Measurements from ENCODE around the gene MYOG. TPM values are rescaled to one million over a fixed set of nuclear protein-coding genes. Genes with fewer than 3 reads are reported as not detected.

The MYOG gene
- not detected in 2 replicates for total RNA-seq (2016; rRNA removed; fragmentation: Illumina TruSeq; extraction: Trizol)
- not detected in 2 replicates for total RNA-seq (2016; cell fraction: cytosol; rRNA removed; fragmentation: Illumina TruSeq; extraction: Trizol; ENCODE audit: low read depth)
- total RNA-seq (2016; cell fraction: insoluble cytoplasmic fraction; rRNA removed; fragmentation: Illumina TruSeq; extraction: Trizol): not detected in 2 replicates
- not detected in 2 replicates for total RNA-seq (2016; cell fraction: membrane; rRNA removed; fragmentation: Illumina TruSeq; extraction: Trizol)
- total RNA-seq (2016; cell fraction: nucleus; rRNA removed; fragmentation: Illumina TruSeq; extraction: Trizol): not detected in 2 replicates
- not detected in 2 replicates for polyA plus RNA-seq (2011; rRNA removed)
- polyA plus RNA-seq (2011; cell fraction: cytosol; rRNA removed): not detected in 2 replicates
- not detected in 2 replicates for polyA plus RNA-seq (2011; cell fraction: nucleus; rRNA removed)
- not detected in 2 replicates for polyA plus RNA-seq (2012)
- polyA plus RNA-seq (2016; cell fraction: cytosol; fragmentation: Illumina TruSeq; extraction: Trizol; ENCODE audit: low read depth): not detected in 2 replicates
- not detected in 2 replicates for polyA plus RNA-seq (2016; cell fraction: insoluble cytoplasmic fraction; fragmentation: Illumina TruSeq; extraction: Trizol; ENCODE audit: low read depth)
- polyA plus RNA-seq (2016; cell fraction: membrane; fragmentation: Illumina TruSeq; extraction: Trizol; ENCODE audit: low read depth): not detected in 2 replicates
- polyA plus RNA-seq (2016; cell fraction: nucleus; fragmentation: Illumina TruSeq; extraction: Trizol; ENCODE audit: insufficient read depth, low read depth): not detected in 2 replicates
- polyA minus RNA-seq (2011; rRNA and poly(A)+ RNA removed; ENCODE audit: low replicate concordance): not detected in 2 replicates
- polyA minus RNA-seq (2011; cell fraction: cytosol; rRNA and poly(A)+ RNA removed): not detected in 2 replicates
- not detected in 2 replicates for polyA minus RNA-seq (2011; cell fraction: nucleus; rRNA and poly(A)+ RNA removed)
- not detected for Bru-seq, nascent RNA
- BruChase-seq, experiment 1, labeled RNA remaining after a 6-hour chase: not detected
- not detected for BruChase-seq, experiment 2, labeled RNA remaining after a 2-hour chase
- long read RNA-seq, experiment 1: 0 reads
- long read RNA-seq, experiment 2: 0 reads

DNA sequence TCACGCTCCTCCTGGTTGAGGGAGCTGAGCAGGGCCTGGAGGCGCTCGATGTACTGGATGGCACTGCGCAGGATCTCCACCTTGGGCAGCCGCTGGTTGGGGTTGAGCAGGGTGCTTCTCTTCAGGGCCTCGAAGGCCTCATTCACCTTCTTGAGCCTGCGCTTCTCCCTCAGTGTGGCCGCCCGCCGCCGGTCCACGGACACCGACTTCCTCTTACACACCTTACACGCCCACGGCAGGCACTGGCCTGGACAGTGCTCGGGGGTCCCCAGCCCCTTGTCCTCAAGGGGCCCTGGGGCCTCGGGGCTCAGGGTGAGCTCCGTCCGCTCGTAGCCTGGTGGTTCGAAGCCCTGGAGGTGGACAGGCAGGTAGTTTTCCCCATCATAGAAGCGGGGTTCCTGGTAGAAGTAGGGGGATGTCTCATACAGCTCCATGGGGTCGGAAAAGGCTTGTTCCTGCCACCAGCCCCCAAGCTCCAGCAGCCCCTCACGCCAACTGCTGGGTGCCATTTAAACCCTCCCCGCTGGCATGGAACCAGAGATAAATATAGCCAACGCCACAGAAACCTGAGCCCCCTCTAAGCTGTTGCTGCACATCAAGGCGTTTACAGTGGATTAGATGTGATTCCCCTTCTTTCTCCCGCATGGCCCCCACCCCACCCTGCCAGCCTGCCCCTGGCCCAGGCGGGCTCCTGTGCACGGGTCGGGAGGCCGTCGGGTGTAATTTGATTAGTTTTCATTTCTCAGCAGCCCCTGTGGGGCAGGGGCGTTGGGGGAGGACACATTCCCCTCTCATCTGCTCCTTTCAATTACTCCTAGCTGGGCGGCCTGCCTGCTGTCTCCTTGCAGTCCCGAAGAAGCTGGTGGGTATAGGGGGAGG lies at the start of gene MYOG:
Gene MYOG (minus strand): TSS at position 485 of the 879 bp plus-strand sequence. CDS start 51 bp downstream, at position 434.
- TF ChIP-seq, protein P1, sequence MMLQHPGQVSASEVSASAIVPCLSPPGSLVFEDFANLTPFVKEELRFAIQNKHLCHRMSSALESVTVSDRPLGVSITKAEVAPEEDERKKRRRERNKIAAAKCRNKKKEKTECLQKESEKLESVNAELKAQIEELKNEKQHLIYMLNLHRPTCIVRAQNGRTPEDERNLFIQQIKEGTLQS (CRISPR knock-in tag; IDR thresholded peaks at IDR 0.05): no peak
- TF ChIP-seq MIER3 (CRISPR knock-in tag; IDR thresholded peaks at IDR 0.05; ENCODE audit: borderline replicate concordance) (no peak), ZFYVE20 (CRISPR knock-in tag; IDR thresholded peaks at IDR 0.05; ENCODE audit: borderline replicate concordance, low read depth) (no peak), WIZ (CRISPR knock-in tag; IDR thresholded peaks at IDR 0.05) (no peak), NFKBIZ (CRISPR knock-in tag; IDR thresholded peaks at IDR 0.05) (no peak)
- TF ChIP-seq, protein P2, sequence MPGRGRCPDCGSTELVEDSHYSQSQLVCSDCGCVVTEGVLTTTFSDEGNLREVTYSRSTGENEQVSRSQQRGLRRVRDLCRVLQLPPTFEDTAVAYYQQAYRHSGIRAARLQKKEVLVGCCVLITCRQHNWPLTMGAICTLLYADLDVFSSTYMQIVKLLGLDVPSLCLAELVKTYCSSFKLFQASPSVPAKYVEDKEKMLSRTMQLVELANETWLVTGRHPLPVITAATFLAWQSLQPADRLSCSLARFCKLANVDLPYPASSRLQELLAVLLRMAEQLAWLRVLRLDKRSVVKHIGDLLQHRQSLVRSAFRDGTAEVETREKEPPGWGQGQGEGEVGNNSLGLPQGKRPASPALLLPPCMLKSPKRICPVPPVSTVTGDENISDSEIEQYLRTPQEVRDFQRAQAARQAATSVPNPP (CRISPR knock-in tag; IDR thresholded peaks at IDR 0.05): no peak
- Histone ChIP-seq H3K36me3 (replicated peaks in 1 of 2; ENCODE audit: control insufficient read depth in 1 of 2, insufficient read depth in 2 of 2, low read length in 2 of 2) (no peaks in the 10 kb centered on the region), H3K27ac (ENCODE audit: extremely low read length, insufficient read depth, low read length) (no peak within 1 kb of the TSS), H3K9ac (ENCODE audit: insufficient read depth, low read depth, low read length) (no peak within 1 kb of the TSS), H3K4me1 (ENCODE audit: insufficient read depth, low read length) (no peaks in the 10 kb centered on the region), H3K4me2 (ENCODE audit: low read depth, low read length) (no peak within 1 kb of the TSS), H3K27me3 (ENCODE audit: control insufficient read depth in 1 of 2, insufficient read depth in 2 of 2, low read length in 2 of 2) (peaks cover 7 to 33% of the 10 kb centered on the region in 2 experiments; a peak in 4 of 5 replicates), H2AFZ (ENCODE audit: low read length) (no peak within 1 kb of the TSS), H4K20me1 (ENCODE audit: insufficient read depth, low read length) (no peaks in the 10 kb centered on the region), H3K9me3 (ENCODE audit: low read length) (no peaks in the 10 kb centered on the region), H3K79me2 (ENCODE audit: insufficient read depth, low read length) (no peaks in the 10 kb centered on the region), H3K4me3 (replicated peaks in 1 of 3; ENCODE audit: insufficient read depth in 1 of 3, low read depth in 2 of 3, low read length in 3 of 3) (no peak within 1 kb of the TSS)
- ChIA-PET POLR2A (no interaction called here), CTCF (ENCODE audit: low intra/inter-chr PET ratio, low total read pairs) (no interaction called here)
- intact Hi-C loops (cut with micrococcal nuclease; ENCODE audit: unreplicated experiment): no loop called here
- FAIRE-seq (no peak), DNase-seq (ENCODE audit: low spot score) (no peak), ATAC-seq (no peak)
- BruUV-seq (replicated peaks): no TSS peak
- in situ Hi-C loops (cut with HindIII; ENCODE audit: extremely low pct_ligation_motif_present, low pct_unique_long_range_greater_than_20kb): no loop called here
- 54% methylated on average over 16 of the region's 36 CpGs for WGBS (ENCODE audit: low lambda C conversion rate)
